ENCODE data around the gene ZNF358.

DNA sequence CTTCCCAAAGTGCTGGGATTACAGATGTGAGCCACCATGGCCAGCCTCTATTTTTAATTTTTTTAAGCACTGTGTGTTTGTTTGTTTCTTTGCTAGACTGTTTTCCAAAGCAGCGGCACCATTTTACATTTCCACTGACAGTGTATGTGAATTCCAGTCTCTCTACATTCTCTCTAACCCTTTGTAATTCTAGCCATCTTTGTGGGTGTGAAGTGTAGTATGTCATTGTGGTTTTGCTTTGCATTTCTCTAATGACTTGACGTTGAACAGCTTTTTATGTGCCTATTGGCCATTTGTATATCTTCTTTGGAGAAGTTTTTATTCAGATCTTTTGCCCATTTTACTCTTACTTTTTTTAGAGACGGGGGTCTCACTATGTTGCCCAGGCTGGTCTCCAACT is 31.3 kb downstream of the ZNF358 start:
- TF ChIP-seq POLR2A (IDR thresholded peaks at IDR 0.05), result no peak
- no peak for TF ChIP-seq CTCF (IDR thresholded peaks at IDR 0.05)
- TF ChIP-seq POLR2AphosphoS5 (IDR thresholded peaks at IDR 0.05), result no peak

Data from upper lobe of left lung (tissue), 4 donors.